Natural killer cell (primary cell): ENCODE measurements around the gene CYFIP2. TPM values are rescaled to one million over a fixed set of nuclear protein-coding genes. Genes with fewer than 3 reads are reported as not detected.
A peak's percentile ranks its signal among the peaks of the same experiment; 100 is the strongest.

Source experiments
- ATAC-seq, 3 donors: fragments of 150-1000 bp in 2 of 3; fragments of 200-7000 bp in 1 of 3; cut with Tn5 transposase; 1 replicate in 1 of 3; 2 replicates in 2 of 3; pipeline ENCODE4 v1.10.0; 2021; ENCODE audit warnings: mild to moderate bottlenecking in 2 of 3, moderate library complexity in 2 of 3
- DNase-seq, 2 donors: peaks; one replicate each; pipeline versions ENCODE4 v3.0.0 to v3.0.0-alpha.2; 2013 to 2021; ENCODE audit warnings: mixed read lengths in 1 of 2
- H3K27ac ChIP-seq: one replicate; pipeline ENCODE4 v1.5.1; 2013; ENCODE audit warnings: mild to moderate bottlenecking, low read length
- H3K27me3 ChIP-seq: one replicate; pipeline ENCODE4 v1.6.1; 2013; ENCODE audit warnings: low read length; ENCODE audit not compliant: control insufficient read depth, insufficient read depth
- H3K36me3 ChIP-seq: one replicate; pipeline ENCODE4 v1.6.1; 2013; ENCODE audit warnings: low read length; ENCODE audit not compliant: control insufficient read depth, insufficient read depth
- H3K4me1 ChIP-seq: one replicate; pipeline ENCODE4 v1.6.1; 2013; ENCODE audit warnings: low read length; ENCODE audit not compliant: control insufficient read depth, insufficient read depth
- H3K4me3 ChIP-seq: one replicate; pipeline ENCODE4 v1.5.1; 2013; ENCODE audit warnings: low read length
- H3K9me3 ChIP-seq: one replicate; pipeline ENCODE4 v1.6.1; 2013; ENCODE audit warnings: low read length; ENCODE audit not compliant: control insufficient read depth, insufficient read depth
- H3K27ac Mint-ChIP-seq, 2 donors: one replicate each; pipeline ENCODE4 v1.8.0; 2022; ENCODE audit warnings: mild to moderate bottlenecking in 2 of 2, mixed read lengths in 2 of 2, moderate library complexity in 1 of 2
- H3K27me3 Mint-ChIP-seq, 2 donors: one replicate each; pipeline ENCODE4 v1.8.0; 2022; ENCODE audit warnings: low read depth in 2 of 2, mixed read lengths in 2 of 2
- H3K36me3 Mint-ChIP-seq: one replicate; pipeline ENCODE4 v1.8.0; 2022; ENCODE audit warnings: mixed read lengths
- H3K4me1 Mint-ChIP-seq, 2 donors: one replicate each; pipeline ENCODE4 v1.8.0; 2022; ENCODE audit warnings: mixed read lengths in 2 of 2
- H3K4me3 Mint-ChIP-seq: one replicate; pipeline ENCODE4 v1.8.0; 2022; ENCODE audit warnings: mild to moderate bottlenecking, moderate library complexity, mixed read lengths
- H3K9me3 Mint-ChIP-seq, 2 donors: one replicate each; pipeline ENCODE4 v1.8.0; 2022; ENCODE audit warnings: mixed read lengths in 2 of 2
- WGBS: methylation state at CpG from one replicate; pipeline ENCODE4 v1.1.7; 2013; ENCODE audit warnings: missing lambda C conversion rate; ENCODE audit not compliant: insufficient coverage; 5-methylcytosine and 5-hydroxymethylcytosine counted together
- intact Hi-C: fragments of 100-400 bp; cut with micrococcal nuclease; formaldehyde crosslinking; loops from one replicate; pipeline ENCODE4 v1.14.2; 2022
- total RNA-seq, 4 donors: library from RNA; stranded (reverse); fragments of 120-200 nt in 1 of 4; gene quantifications; one replicate each; pipeline versions ENCODE4 v1.2.3 to v1.2.4, GENCODE V29; 2013 to 2022
- TF ChIP-seq, protein P1 (sequence below): fragments of 200-600 bp; IDR thresholded peaks from one replicate; pipeline ENCODE4 v1.8.0; 2022; ENCODE audit warnings: antibody characterized with exemption

CYFIP2 gene
- total RNA-seq, 3 donors from 2014 or later (not counting 1 experiment from before 2014, with no cell fraction given) = 464 to 542 (median 532) TPM

DNA sequence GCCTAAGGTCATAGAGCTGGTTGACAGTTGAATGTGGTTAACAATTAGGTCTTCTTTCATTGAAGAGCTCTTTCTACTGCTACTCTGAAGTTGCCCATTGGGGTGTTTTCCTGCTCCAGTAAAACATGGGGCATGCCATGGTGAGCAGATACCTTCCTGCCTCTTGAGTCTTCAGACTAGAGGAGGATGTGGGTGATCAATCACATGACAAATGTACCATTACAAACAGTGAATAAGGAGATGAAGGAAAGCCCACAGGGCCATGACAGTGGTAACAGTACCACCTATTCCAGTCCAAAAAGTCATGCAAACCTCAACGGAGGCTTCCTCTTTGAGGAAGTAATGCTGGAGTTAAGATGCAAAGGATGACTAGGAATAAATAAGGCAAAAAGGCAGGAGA is 73.5 kb downstream of the CYFIP2 start:
- H3K4me3 ChIP-seq = no peak overlapping the region
- TF ChIP-seq, protein P1, sequence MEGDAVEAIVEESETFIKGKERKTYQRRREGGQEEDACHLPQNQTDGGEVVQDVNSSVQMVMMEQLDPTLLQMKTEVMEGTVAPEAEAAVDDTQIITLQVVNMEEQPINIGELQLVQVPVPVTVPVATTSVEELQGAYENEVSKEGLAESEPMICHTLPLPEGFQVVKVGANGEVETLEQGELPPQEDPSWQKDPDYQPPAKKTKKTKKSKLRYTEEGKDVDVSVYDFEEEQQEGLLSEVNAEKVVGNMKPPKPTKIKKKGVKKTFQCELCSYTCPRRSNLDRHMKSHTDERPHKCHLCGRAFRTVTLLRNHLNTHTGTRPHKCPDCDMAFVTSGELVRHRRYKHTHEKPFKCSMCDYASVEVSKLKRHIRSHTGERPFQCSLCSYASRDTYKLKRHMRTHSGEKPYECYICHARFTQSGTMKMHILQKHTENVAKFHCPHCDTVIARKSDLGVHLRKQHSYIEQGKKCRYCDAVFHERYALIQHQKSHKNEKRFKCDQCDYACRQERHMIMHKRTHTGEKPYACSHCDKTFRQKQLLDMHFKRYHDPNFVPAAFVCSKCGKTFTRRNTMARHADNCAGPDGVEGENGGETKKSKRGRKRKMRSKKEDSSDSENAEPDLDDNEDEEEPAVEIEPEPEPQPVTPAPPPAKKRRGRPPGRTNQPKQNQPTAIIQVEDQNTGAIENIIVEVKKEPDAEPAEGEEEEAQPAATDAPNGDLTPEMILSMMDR = no peak
- no peaks in the 10 kb centered on the region for H3K4me1 ChIP-seq
- Mint-ChIP-seq H3K36me3 (peaks cover 21% of the 10 kb centered on the region), H3K4me1 (peaks cover 5 to 7% of the 10 kb centered on the region in 2 donors), H3K27me3 (no peaks in the 10 kb centered on the region), H3K4me3 (no peak overlapping the region), H3K9me3 (no peaks in the 10 kb centered on the region), H3K27ac (peak overlapping the region; percentile 51 to 69)
- WGBS = 93% methylated on average over 1 of the region's 1 CpG
- H3K36me3 ChIP-seq = peaks cover 96% of the 10 kb centered on the region
- no peak overlapping the region for H3K27ac ChIP-seq
- intact Hi-C loops = no loop called here
- ATAC-seq = no peak
- DNase-seq = no peak
- H3K9me3 ChIP-seq = no peaks in the 10 kb centered on the region
- no peaks in the 10 kb centered on the region for H3K27me3 ChIP-seq

DNA sequence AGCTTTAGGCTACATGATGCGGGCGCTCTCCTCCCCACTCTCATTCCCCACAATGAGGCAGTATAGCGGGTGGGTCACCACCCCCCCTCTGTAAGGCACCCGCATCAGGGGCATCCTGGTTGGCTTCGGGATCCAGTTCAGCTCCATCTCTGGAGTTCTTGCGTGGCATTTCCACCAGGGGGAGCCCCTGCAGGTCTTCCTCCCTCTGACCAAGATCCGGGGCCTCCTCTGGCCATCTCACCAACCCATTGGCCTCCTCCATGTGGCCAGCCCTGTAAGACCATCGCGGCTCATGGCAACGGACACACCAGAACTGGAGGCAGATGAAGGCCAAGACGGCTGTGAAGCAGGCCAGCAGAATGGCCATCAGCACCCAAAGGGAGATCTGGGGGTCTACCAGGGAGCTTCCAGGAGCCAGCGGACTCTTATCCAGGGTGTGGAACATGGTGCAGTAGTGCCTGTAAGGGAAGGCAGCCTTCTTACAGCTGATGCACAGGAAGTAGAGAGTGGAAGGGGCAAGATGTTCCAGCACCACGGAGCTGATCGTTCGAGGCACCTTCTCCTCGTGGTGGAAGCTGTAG is 77.0 kb downstream of the CYFIP2 start:
- Histone ChIP-seq H3K27ac (no peak overlapping the region), H3K4me1 (no peaks in the 10 kb centered on the region), H3K9me3 (no peaks in the 10 kb centered on the region), H3K36me3 (peaks cover 95% of the 10 kb centered on the region), H3K4me3 (no peak overlapping the region), H3K27me3 (no peaks in the 10 kb centered on the region)
- Mint-ChIP-seq H3K27ac (no peak overlapping the region), H3K4me1 (peaks cover 8 to 12% of the 10 kb centered on the region in 2 donors), H3K36me3 (peaks cover 25% of the 10 kb centered on the region), H3K9me3 (no peaks in the 10 kb centered on the region), H3K27me3 (no peaks in the 10 kb centered on the region), H3K4me3 (no peak overlapping the region)
- WGBS = 92% methylated on average over 16 of the region's 16 CpGs
- intact Hi-C loops = no loop called here
- peak in 1 of 3 donors; percentile 48 for ATAC-seq
- DNase-seq = peak in 1 of 2 donors; percentile 49
- TF ChIP-seq, protein P1 = peak; percentile 59

DNA sequence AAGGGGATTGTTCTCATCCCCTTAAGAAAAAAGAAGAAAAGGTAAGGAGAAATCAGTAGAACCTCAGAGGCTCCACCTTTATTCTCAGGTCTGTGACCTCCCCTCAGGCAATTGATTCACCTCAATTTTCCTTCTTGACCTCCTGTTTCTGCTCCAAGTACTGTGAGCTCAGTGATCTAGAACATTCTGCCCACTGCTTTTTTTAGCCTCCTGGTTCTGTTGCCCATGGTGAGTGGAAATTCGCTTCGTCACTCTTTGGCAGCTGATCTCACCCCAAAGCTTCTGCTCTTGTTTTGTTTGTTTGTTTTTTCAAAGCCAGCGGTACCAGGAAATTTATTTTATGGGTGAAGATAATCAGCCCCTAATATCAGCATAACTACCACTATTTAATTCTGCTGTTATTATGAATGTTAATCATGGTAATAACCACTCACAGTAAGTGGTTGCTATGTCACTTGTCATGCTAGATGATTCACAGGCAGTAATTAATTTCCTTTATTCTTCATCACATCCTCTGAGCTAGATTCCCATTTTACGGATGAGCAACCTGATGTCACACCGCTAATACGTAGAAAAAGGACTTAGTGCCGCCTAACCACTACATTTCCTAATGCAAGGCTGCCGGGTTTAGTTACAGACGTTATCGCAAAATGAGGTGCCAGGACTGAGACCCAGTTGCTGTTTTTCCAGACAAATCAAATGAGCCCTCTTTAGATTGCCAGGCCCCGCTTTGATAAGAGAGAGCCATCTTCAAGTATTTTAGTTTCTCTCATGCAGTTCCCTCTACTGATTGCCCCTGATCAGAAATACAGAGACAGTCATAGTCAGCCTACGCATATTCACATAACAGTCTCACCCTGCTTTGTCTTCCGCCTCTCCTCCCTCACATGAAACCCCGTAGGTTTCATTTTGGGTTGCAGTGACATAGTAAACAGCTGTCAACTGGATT is 78.2 kb downstream of the CYFIP2 start:
- Mint-ChIP-seq H3K27ac (peak overlapping the region; percentile 28 to 36), H3K36me3 (peaks cover 25% of the 10 kb centered on the region), H3K9me3 (no peaks in the 10 kb centered on the region), H3K27me3 (no peaks in the 10 kb centered on the region), H3K4me1 (peaks cover 8 to 12% of the 10 kb centered on the region in 2 donors), H3K4me3 (no peak overlapping the region)
- Histone ChIP-seq H3K9me3 (no peaks in the 10 kb centered on the region), H3K27me3 (no peaks in the 10 kb centered on the region), H3K4me3 (no peak overlapping the region), H3K4me1 (no peaks in the 10 kb centered on the region), H3K27ac (no peak overlapping the region), H3K36me3 (peaks cover 87% of the 10 kb centered on the region)
- intact Hi-C loops = no loop called here
- ATAC-seq = peak in 1 of 3 donors; percentile 53
- WGBS = 91% methylated on average over 13 of the region's 14 CpGs
- TF ChIP-seq, protein P1 = no peak
- peak in 1 of 2 donors; percentile 35 for DNase-seq
